DMS53 treated with DMSO at 0.1 percent for 48 hours (cell line): ENCODE measurements around the gene BIN1.
A peak's percentile ranks its signal among the peaks of the same experiment; 100 is the strongest.
"Not testable (repeated sequence)": the region's sequence is repeated elsewhere in the genome, so short reads cannot be mapped to it uniquely, and the experiment has no call there.

Experiments used
- DNase-seq: peaks from one replicate; lab custom pipeline; 2025; ENCODE audit not compliant: unreplicated experiment; lab: John Stamatoyannopoulos, UW

BIN1 gene

DNA sequence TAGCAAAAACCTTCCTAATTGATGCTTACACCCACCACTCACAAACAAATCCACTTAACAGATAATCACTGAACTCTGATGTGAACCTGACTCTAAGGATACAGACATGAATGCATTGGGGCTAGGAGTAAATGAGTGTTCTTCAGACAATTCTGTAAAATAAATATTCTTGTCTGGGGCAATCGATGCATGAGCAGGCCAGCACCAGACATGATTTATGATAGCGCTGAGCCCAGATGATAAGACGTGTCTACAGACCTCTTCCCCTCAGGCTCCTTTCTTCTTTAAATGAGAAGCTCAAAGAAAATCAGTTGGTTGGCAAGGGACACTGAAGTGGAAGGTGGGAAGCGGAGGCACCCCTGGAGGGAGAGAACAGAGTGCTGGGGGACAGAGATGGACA lies 27.3 kb upstream of the BIN1 start:
- DNase-seq = no peak

DNA sequence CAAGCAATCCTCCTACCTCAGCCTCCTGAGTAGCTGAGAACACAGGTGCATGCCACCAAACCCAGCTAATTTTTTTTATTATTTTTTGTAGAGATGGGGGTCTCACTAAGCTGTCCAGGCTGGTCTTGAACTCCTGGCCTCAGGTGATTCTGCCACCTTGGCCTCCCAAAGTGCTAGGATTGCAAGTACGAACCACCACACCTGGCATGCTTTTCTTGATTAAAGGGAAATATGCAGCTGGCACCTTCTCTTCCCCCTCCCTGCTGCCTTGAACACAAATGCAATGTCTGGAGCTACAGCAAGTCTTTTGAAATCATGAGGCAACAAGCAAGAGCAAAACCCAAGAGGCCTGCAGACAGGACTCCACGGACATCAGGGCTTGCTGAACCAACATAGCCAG lies 26.8 kb upstream of the BIN1 start:
- no peak for DNase-seq

DNA sequence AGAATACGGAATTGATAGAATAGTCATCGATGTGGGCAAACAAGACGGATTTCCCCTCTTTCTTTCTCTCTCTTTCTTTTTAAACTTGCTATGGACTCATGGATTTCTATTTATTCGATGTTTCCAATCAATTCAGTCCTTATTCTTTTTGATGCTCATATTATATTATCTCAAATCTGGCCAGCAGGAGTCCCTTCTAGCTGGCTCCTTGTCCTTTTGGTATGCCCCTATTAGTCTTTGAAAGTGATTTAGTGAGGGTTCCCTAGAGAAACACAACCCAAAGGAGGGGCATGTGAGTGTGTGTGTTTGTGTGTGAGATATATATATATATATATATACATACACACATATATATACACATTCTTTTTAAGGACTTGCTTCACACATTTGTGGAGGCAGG lies 23.5 kb upstream of the BIN1 start:
- DNase-seq = no peak

DNA sequence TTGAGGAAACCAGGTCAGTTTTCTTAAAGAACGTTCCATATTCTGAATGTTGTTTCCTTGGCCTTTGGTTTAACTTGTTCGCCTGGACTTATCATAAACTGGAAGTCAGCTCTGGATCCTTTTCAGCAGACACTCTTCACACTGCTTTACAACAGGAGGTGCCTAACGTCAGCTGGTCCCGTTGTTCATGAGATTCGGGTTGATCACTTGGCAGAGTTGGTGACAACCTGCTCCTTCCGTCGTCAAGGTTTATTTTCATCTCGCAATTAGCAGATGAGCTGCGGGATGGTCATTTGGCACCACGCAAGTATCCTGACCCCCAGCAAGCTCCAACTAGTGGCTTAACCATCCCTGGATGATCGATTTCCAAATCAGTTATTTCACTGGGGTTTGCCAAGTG lies 23.0 kb upstream of the BIN1 start:
- no peak for DNase-seq

DNA sequence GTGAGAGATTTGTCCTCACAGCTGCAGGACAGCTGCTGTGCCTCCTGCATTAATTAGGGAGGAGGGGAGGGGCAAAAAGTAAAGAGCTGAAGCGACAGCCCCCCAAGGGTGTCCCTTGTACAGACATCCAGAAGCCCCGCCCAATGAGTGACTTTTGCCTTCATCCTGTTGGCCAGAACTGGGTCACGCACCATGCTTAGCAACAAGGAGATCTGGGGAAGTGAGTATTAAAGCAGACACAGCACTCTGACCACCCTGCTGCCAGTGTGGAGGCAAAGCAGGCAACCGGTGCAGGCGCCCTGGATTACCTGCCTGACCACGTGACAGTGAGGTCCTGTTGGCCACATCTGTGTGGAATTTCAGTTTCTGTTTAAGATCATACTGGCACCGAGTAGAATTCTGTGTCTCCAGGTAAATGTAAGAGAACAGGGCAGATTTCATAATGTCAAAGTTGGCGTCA lies 21.5 kb upstream of the BIN1 start:
- DNase-seq = peak; percentile 89

DNA sequence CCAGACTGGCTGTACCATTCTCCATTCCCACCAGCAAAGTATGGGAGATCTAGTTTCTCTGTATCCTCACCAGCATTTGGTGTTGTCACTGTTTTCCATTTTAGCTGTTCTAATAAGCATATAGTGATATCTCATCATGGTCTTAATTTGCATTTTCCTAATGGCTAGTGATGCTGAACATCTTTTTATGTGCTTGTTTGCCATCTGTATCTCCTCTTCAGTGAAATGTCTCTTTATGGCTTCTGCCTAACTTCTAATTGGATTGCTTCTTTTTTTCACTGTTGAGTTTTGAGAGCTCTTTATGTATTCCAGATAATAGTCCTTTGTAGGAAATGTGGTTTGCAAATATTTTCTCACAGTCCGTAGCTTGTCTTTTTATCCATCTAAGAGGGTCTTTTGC lies 18.9 kb upstream of the BIN1 start:
- DNase-seq = no peak

DNA sequence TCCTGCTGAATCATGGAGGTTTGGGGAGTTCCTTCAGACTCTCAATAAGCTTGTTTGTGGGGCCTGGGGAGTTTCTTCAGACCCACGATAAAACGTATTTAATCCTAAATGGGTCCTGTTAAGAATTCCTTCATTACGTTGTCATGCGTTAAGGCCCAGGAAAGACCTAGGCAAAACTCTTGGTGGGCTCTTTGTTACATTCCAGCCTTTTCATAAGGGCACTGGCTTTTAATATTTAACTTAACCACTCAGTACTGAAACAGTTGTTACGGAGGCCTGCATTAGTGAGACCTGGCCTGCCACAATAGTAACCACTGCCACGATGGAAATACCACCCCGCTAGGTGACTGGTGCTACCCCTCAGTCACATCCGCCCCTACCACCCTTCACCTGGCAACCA lies 17.5 kb upstream of the BIN1 start:
- no peak for DNase-seq

DNA sequence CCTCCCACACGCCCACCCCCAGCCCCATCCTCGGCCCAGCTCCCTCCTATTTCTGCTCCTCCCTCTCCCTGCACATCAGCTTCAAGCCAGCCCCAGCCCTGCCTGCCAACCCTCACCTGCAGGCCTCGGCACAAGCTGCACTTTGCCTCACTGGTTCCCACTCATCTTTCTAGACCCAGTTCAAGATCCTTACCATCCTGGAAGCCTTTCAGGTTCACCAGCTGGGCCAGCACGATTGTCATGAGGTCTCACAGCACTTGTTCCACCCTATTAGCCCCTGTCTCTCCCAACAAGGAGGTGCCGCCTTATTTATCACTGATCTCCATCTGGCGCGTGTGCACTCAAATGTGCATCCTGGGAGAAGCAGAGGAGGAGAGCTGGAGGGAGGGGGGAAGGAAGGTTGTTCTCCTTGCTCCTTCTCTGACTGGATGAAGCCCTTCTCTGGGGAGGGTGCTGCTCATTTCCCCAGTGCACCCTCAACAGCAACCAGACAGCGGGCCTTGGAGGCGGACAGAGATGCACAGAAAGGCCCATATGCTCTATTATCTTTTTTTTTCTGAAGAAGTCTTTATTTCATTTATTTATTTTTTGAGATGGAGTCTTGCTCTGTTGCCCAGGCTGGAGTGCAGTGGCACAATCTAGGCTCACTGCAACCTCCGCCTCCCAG lies 15.5 kb upstream of the BIN1 start:
- DNase-seq = no peak

DNA sequence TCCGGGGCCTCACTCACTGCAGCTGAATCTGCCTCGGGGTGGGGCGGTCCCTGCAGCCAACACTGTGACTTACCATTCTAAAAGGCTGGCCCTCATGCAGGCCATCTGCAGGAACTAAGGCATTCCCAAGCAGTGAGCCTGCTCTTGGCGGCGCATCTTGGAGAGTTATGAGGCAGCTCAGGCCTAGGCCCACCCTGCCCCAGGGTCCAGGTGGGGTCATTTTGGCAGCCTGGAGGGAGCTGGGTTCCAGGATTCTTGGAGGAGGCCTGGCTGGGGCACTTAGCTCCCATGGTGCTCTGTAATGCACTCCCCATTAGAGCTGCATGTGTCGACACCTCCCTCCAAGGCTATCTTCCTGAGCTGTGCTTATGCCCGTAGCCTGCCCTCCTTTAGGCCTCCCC lies 14.8 kb upstream of the BIN1 start:
- DNase-seq = no peak

DNA sequence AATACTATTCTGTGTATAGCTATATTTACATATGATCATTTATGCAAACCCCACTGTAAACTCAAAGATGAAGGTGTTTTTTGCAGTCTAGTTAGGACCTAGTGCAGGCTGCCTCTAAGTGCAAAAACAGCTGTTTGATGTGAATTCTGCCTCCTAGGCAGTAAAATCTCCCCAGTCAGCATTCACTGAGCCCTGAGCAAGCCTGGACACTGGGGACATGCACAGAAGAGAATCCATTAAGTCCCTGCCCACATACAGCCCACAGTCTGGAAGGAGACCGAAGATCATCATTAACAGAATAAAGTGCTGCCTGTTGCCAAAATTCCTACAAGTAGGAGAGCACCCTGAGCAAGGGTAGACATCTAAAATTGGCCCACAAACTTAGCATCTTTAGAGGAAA lies 14.4 kb upstream of the BIN1 start:
- no peak for DNase-seq

DNA sequence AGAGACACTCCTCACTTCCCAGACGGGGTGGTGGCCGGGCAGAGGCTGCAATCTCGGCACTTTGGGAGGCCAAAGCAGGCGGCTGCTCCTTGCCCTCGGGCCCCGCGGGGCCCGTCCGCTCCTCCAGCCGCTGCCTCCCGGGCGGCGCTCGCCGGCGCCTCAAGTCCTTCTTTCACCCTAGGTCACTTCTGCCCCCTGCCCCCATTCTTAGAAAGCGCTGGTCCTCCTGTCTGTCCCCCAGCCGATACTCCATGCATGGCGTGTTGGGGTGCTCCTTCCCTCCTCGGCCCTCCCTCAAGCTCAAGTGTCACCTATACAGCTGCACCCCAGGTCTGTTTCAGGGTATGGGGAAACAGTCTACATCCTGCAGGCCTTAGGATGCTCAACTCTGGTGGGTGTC lies 13.5 kb upstream of the BIN1 start:
- not testable (repeated sequence) for DNase-seq

DNA sequence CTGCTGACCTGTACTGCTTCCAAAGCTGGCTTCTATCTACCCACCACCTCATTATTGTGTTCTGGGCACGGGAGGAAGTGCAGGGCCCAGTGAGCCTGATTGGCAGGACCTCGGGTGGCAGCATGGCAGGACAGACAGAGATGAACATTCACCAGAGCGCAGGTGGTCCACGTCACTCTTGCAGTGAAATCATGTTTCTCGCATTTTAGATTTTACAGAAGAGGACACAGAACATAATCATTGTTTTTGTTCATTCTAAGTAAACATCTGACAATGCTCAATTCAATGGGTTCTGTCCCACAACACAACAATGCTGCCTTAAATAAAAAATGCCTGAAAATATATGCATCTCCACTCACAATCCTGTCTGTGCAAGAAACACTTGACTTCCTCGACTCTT lies 11.5 kb upstream of the BIN1 start:
- no peak for DNase-seq

DNA sequence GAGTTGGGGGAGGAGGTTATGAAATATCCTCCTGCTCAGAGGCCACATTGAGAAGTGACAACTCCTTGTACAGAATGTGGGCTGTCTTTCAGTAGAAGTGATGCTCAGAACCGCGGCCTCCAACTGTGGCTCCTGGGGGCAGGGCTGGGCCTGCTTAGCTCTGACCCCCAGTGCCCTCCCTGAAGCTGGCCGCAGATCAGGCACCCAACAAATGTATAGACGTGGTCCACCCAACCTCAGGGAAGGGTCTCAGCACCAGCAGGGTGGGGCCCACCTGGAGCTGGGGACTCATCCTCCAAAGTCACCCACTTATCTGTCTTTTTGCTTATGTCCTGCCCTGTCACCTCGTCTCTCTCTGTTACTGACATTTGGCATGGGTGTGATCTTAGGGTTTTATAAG lies 11.1 kb upstream of the BIN1 start:
- no peak for DNase-seq

DNA sequence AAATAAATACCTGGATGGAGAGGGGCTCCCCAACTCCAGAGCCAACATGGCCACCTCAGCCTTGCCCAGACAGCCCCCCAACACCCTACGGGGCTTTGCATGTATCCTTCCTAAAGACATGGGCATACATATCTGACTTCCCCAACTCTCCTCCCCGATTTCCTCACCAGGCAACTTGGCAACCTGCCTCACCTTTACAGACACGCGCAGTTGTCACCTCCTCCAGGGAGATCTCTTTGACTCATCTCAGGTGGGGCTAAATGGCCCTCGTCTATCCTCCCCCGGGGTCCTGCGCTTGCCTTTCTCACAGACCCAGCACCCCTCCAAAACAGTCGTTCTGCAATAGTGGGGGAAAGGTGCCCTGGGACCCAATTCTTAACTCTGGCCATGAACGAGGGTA lies 10.6 kb upstream of the BIN1 start:
- no peak for DNase-seq

DNA sequence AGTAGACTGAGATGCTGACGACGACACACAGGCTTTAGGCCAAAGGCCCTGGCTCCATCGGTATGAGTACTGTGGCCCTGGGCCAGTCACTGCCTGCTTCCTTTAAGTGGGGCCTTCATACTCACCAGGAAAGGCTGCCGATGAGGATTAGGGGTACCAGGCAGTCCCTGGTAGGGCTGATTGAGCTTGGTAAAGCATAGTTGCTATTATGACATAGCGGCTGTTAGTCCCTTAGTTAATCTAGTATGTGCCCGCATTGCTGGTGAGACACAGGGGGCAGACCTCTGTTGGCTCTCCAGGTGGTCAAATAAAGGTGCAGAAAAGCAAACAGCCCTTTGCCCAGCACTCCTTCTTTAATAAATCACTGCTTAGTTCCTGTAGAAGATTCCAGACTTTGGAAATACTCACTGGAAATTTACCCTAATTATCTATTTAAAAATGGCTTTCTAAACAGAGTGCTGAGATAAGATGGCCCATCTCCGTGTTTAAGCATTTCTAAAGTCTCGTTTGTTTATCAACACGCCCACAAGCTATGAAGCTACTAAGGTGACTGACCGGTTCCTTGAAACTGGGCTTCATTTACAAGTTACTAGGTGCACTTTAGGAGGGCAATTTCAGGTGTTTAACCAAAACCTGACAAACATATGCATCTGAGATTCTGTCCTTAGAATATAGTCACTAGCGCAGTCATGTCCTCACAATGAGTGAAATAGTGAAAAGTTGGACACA lies 8.7 kb upstream of the BIN1 start:
- DNase-seq = no peak

DNA sequence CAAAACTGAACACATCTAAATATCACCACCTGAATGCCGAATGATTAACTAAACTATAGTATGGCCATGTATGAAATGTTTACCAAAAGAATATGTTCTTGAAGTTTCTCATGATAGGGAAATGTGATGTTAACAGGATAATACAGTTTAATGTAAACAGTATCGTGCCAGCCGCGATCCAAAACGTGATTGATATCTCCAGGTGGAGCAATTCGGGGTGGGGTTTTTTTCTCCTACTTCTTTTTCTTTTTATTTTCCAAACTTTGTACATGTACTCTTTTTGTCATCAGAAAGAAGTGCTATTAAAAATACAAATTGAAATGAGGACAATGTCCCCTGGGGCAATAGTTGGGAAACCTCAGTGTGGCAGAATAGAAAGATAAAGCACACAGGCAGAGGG lies 4.0 kb upstream of the BIN1 start:
- no peak for DNase-seq

DNA sequence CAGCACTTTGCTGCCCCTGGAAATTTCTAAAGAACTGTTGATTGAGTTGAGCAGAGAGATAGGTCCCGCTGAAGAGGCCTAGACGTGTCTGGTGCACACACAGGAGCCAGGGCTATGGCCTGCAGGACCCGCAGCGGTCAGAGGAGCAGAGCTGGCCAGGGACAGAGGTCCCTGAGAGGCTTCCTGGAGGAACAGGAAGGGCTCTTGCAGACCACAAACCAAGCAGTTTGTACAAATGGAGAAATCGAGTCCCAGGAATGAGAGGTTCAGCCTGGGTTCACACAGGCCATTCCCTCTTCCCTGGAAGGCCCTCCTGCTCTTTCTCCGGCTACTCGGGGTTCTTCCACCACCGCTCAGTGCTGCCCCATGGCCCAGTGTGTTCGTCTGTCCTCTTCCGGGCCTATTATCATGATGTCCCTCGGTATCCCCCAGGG lies 1.2 kb upstream of the BIN1 start:
- DNase-seq = no peak

DNA sequence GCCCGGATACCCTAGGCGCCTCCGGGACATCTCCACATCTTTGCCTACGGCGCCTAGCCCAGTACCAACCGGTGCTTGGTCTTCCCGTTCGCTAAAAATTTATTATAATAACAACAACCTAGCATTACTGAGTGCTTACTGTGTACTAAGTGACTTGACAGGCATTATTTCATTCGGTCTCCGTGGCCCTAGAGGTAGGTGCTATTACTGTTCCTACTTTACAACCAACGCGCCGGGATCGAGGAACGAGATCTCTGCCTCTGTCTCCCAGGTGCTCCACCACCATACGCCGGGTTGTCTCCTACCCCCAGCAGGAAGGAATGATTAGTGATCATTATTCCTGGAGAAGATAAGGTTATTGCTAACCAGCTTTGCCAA lies 657 bp upstream of the BIN1 start:
- DNase-seq = no peak

DNA sequence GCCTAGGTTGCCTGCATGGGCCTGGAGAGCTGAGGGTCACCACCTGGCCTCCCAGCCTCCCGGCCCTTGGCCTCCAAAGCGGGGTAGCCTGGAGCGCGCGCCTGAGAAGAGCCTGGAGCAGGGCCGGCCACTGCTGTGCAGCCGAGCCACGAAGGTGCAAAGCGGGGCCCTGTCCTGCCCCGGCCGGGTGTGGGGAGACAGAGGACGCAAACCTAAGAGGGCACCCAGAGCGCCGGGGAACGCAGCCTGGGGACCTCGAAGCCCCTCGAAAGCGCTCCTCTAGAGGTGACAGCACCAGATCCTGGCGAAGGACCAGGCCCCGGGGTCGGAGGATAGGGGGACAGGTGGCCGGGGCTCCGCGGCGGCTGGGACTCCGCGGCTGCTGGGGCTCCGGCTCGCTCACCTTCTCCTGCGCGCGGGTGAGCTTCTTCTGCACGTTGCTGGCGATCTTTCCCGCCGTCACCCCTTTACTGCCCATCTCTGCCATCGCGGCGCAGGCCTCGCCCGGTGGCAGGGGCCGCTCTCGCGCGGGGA lies 430 bp downstream of the BIN1 start:
- DNase-seq = peak; percentile 20

DNA sequence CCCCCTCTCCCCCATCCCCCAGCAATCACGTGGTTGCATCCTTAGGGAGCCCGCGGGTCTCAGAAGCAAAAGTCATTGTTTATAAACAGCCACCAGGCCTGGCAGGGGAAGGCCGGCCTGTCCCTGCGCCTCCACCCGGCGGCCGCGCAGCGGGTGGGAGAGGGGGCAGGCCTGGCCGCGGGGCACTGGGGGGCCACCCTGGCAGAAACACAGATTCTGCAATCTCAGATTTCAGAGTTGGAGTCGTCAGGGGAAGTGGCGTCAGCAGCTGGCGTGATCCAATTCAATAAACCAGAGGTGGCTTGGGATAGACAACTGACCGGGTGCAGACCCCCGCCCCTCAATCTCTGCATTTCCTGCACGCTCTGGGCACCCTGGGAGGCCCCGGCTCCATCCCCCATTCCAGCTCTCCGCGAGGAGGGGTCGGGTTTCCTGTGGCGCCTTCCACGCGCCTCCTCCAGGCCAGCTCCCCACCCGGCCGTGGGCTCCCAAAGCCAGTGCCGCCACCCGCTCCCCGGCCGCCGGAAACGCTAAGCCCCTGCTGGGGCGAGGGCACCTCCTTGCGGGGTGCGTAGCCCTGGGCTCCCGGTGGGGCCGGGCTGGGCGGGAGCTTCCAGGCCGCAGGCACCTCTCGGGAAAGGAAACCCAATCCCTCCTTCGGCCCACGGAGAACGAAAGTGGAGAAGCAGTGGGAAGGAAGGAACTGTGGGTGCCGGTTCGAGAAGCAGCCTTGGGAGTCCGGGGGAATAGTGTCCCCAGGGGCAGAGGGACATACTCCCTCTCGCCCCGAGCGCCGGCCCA lies 1.1 kb downstream of the BIN1 start:
- DNase-seq = no peak

DNA sequence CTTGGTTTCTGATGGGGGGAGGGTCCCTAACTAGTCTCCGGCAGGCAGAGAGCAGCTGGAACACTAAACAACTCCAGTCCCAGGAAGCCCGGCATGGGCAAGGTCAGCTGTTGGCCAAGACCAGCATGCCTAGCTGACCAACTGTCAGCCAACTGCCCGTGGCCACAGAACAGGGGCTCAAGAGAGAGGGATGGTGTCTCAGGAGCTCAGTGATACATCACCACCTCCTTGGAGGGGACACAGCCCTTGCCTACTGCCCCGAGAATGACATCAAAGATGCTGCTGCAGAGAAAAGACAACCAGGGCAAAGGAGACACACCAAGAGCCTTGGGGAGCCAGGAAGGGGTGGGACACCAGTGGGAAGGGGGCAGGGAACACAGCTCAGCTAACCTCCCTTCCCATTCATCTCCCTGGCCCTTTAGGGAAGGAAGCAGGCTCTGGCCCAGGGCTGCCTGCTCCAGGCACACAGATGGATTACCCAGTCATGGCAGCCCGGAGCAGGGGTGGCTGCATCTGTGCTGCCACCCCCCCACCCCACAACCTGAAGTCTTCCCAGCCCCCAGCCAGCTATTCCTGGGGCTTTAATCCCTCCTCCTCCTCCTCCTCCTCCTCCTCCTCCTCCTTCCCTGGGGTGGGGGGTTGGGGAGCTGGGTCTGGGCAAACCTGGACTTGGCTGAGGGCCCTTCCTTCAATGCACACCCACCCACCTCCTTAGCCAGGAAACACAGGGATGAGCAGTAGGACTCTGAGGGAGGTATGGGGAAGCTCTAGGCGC lies 1.9 kb downstream of the BIN1 start:
- no peak for DNase-seq
